GM12891 (cell line): ENCODE data around the gene UCHL3.

Experiments used
- DNase-seq: peaks from one replicate; pipeline ENCODE4 v3.0.0; 2011; ENCODE audit warnings: low spot score; ENCODE audit not compliant: insufficient read length
- FAIRE-seq: peaks from 2 replicates; lab custom pipeline; 2011; peaks lifted over from hg19 to GRCh38; lab: Jason Lieb, UNC
- PAX5 ChIP-seq: IDR thresholded peaks from 2 replicates; pipeline ENCODE4 v1.6.1; 2011; ENCODE audit warnings: low read length, moderate library complexity, mild to moderate bottlenecking; ENCODE audit not compliant: insufficient read depth, severe bottlenecking
- POLR2A ChIP-seq: IDR thresholded peaks from 2 replicates; pipeline ENCODE4 v1.6.1; 2011; ENCODE audit warnings: low read depth, low read length, control low read depth
- POLR2AphosphoS5 ChIP-seq: IDR thresholded peaks from 2 replicates; pipeline ENCODE4 v1.6.1; 2011; ENCODE audit warnings: low read depth, low read length, control low read depth
- POU2F2 ChIP-seq: IDR thresholded peaks from 2 replicates; pipeline ENCODE4 v1.6.1; 2011; ENCODE audit warnings: low read depth, mild to moderate bottlenecking, control low read depth, low read length, moderate library complexity
- SPI1 ChIP-seq: IDR thresholded peaks from 2 replicates; pipeline ENCODE4 v1.6.1; 2011; ENCODE audit warnings: low read depth, low read length, control low read depth
- TAF1 ChIP-seq: IDR thresholded peaks from 2 replicates; pipeline ENCODE4 v1.6.1; 2011; ENCODE audit warnings: low read depth, low read length, control low read depth

Gene UCHL3

DNA sequence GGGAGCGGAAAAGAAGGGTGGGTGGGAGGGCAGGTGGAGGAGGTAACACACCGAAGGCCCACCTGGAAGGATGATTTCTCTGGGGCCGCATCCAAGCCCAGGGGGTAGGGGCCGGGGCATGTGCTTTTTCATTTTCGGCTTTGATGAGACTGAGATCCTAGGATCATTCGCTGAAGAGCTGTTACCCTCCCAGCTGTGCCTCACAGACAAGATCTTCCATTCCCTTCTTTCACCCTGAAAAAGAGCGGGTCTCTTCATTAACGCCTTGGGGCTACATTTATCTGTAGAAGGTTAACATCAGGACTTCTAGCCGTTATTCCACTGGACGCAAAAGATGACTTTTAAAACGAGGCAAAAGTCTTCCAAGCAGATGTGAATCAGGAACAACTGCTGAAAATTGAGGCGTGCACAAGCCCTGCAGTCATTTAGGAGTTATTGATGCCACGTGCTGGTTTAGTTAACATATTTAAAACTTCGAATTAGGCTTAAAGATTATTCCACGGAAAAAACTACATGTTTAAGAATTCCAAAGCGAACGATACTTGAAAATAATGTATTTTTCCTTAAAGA is 87.7 kb downstream of the UCHL3 start:
- TF ChIP-seq TAF1, result no peak
- no peak for TF ChIP-seq PAX5
- no peak for TF ChIP-seq POLR2A
- TF ChIP-seq POLR2AphosphoS5, result no peak
- FAIRE-seq, result peak; percentile 5
- peak; percentile 18 for DNase-seq

DNA sequence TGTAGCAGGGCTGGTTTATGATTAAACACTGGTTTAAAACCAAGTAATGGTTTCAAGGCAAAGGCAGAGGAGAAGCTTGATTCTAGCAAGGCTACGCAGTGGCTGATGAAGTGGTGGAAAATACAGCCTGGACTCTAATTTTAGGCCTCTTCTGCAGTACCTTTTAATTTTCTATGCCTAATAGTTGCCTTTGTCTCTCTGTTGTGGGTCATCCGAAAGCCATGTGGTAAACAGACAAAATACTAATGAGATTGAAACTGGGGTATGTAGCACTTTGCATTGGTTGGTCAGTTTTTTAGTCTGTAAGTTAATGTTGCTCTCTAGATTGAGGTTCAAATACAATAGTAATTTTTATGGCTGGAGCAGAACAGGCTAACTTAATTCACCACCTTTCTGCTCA is 89.9 kb downstream of the UCHL3 start:
- no peak for DNase-seq
- TF ChIP-seq SPI1, result no peak
- TF ChIP-seq PAX5, result no peak
- no peak for TF ChIP-seq POLR2A
- TF ChIP-seq POLR2AphosphoS5, result no peak
- TF ChIP-seq TAF1, result no peak
- FAIRE-seq, result no peak

- TF ChIP-seq POLR2A (no peak), SPI1 (no peak), PAX5 (no peak), POU2F2 (no peak), POLR2AphosphoS5 (no peak), TAF1 (no peak)
- DNase-seq, result no peak
- no peak for FAIRE-seq
Observed at GRCh38 chr13:75641026-75641425, 91.4 kb downstream of the UCHL3 start.

DNA sequence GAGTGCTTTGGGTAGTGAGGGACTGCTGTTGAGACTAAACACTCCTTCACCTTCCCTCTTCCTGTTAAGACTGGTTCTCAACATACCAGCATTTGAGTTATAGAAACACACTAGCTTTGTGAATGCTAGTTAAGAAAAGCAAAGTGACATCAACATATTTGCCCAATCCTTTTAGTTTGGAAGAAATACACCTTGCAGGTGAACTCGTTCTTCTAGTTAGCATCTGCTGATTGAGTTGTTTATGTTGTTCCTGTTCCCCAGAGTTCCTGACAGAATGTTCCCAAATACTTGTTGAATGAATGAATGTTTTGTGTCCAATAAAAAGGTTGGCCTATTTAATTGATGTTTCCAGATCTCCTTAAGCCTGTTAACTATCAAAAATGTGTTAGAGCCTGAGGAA is 93.6 kb downstream of the UCHL3 start:
- no peak for DNase-seq
- TF ChIP-seq SPI1 (no peak), PAX5 (no peak), POLR2A (no peak), POU2F2 (no peak), POLR2AphosphoS5 (no peak), TAF1 (no peak)
- no peak for FAIRE-seq

GRCh38 chr13:75643693-75644092 is 94.1 kb downstream of the UCHL3 start:
- FAIRE-seq (no peak), DNase-seq (no peak)
- TF ChIP-seq PAX5 (no peak), POU2F2 (no peak), TAF1 (no peak), POLR2AphosphoS5 (no peak), POLR2A (no peak), SPI1 (no peak)

DNA sequence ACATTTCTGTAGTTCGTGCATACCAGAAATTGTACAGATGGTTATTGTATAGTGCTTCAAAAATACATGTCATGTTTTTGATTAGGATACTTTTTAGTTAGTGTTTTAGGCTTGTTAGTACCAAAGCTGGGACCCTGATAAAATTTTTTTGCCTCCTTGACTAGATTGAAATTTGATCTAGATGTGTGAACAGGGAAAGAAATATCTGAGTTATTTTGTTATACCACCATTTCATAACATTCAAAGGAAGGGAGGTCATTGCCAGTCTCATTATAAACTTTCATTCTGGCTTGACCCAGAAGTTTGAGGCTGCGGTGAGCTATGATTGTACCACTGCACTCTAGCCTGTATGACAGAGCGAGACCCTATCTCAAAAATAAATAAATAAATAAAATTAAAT is 95.5 kb downstream of the UCHL3 start:
- DNase-seq (no peak), FAIRE-seq (no peak)
- no peak for TF ChIP-seq POU2F2
- no peak for TF ChIP-seq POLR2AphosphoS5
- no peak for TF ChIP-seq TAF1
- no peak for TF ChIP-seq PAX5
- TF ChIP-seq SPI1, result no peak

GRCh38 chr13:75647126-75647784 is 97.7 kb downstream of the UCHL3 start:
- DNase-seq (no peak), FAIRE-seq (peak; percentile 88)
- TF ChIP-seq POLR2AphosphoS5 (no peak), SPI1 (no peak), POU2F2 (no peak), POLR2A (no peak), TAF1 (no peak), PAX5 (no peak)

DNA sequence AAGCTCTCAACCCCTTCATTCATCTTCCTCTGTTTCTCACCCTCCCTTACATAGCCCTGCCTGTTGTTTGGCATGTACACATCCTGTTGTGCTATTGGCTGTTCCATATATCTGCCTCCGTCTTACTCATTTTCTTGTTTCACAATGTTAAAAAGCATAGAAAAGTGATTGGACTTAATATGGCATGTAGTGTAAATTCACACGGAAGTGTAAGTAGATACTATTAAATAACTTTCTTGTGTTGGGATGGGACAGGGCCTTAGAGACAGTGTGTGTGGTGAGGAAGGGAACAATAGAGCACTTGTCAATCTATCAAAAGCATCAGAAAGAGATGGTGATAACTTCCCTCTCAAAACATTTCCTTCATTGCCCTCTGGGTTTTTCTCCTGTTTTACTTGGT is 98.9 kb downstream of the UCHL3 start:
- no peak for TF ChIP-seq POLR2A
- TF ChIP-seq TAF1, result no peak
- TF ChIP-seq POU2F2, result no peak
- DNase-seq (no peak), FAIRE-seq (no peak)

- TF ChIP-seq PAX5, result no peak
- TF ChIP-seq POU2F2, result no peak
- TF ChIP-seq TAF1, result no peak
- no peak for TF ChIP-seq POLR2A
- no peak for TF ChIP-seq POLR2AphosphoS5
- no peak for TF ChIP-seq SPI1
- DNase-seq, result no peak
- FAIRE-seq, result no peak
Observed at GRCh38 chr13:75651013-75651412, 101.4 kb downstream of the UCHL3 start.

DNA sequence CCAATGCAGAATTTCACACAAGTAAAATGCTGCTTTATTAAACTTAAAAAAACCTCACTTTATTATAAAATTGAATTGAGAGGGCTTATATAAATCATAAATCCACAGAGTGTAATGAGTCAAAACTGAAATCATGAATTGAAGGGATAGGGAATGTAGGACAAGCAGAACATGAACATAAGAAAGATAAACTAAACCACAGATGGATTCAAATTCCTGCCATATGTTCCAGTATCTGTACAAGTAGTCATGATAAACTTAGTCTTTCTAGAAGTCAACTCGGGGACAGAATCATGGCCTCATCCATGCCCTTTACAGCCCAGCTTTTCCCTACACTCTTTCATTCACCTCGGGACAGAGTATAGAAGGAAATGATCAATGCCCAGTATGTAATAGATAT is 103.1 kb downstream of the UCHL3 start:
- FAIRE-seq, result no peak
- DNase-seq, result no peak
- no peak for TF ChIP-seq POLR2AphosphoS5
